ENCODE data around the gene TNFSF11. TPM values are rescaled to one million over a fixed set of nuclear protein-coding genes. Genes with fewer than 3 reads are reported as not detected.

TNFSF11 gene
- total RNA-seq, 1 donor = not detected

- no peak for DNase-seq (ENCODE audit: low read depth in 2 of 3, low spot score in 2 of 3)
Observed at GRCh38 chr13:42651936-42652641, 78.1 kb downstream of the TNFSF11 start.

DNA sequence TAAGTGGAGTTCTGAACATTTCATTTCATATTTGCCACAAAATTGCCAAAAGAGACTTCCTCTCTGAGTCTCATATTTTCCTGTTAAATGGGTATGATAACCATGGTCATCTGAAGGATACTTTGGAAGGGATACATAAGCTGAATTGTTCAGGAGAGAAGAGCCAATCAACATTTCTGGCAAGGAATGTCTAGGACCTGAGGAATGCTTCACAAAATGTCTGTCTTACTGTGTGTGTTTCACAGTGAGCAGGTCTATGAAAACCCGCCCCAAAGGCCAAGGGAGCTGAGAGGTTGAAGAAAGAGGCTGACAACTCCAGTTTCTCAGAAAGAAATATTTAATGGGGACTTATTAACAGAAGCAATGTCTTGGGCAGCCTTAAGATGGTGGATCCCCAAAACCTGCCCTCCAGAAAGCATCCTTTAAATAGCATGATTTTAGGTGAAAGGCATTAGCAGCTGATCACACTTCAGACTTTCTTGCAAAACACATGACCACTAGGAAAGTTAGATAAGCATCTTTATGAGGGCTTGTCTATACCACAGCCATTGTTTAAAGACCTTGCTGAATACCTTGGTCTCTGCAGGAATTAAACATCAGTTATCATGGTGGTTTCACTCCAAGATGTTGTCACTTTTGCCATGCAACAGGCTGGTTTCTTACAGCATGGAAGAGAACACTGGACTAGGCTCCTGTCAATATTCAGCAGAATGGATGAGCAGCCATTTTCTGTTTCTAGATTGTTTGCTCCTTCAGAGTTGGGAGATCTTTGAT, 78.9 kb downstream of the TNFSF11 start:
- DNase-seq (ENCODE audit: low read depth in 2 of 3, low spot score in 2 of 3) = no peak

DNA sequence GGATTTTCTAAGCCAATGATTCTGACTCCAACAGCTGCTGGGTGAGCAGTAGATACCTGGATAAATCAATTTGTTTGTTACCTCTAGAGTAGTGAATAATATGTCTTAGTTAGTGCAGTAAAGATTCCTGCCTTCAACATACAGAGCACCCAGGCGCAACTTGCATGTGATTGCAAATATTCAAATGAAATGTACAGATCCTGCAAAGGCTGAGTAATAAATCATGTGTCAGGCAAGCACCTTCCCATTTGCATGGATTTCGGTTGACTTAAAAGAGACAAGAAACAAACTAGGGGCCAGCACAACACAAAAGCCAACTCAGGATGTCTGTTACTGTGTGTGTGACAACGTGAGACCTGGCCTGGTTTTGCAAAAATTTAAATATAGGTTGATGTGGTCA, 79.7 kb downstream of the TNFSF11 start:
- DNase-seq (ENCODE audit: low read depth in 2 of 3, low spot score in 2 of 3) = no peak

DNA sequence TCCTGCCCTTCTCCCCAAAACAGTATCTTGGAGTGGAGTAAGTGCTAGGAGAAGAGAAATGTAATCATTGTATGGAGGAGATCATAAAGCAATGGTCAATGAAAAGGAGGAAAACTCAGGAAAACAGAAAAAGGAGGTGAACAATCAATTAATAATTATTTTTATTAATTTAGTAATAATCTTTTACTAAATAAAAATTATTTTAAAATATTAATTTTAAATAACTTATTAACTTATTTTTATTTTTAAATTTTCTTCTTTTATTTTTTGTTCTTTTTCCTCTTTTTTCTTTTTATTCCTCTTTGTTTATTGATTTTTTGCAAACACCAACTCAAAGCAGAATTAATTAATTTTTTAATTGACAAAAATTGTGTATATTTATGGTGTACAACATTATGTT, 80.3 kb downstream of the TNFSF11 start:
- no peak for DNase-seq (ENCODE audit: low read depth in 2 of 3, low spot score in 2 of 3)

GRCh38 chr13:42654722-42655121, 80.8 kb downstream of the TNFSF11 start:
- no peak for DNase-seq (ENCODE audit: low read depth in 2 of 3, low spot score in 2 of 3)

DNA sequence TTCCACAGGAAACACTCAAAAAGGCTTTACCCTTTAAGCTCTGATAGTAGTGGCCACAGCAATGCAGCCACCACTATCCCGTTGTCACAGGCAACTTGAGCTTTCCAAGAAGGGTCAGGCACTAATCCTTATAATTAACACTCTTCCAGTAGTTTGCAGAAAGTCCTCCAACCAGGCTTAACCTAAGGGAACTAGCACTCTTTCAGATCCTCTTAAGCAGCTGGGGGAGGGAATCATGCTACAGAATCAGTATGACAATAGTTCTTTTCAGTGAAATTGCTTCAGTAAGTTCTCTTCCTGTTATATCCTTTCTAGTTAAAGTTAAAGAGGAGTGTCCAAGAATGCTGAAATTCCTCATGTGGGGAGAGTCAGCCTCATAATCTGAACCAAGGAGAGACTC, 82.2 kb downstream of the TNFSF11 start:
- no peak for DNase-seq (ENCODE audit: low read depth in 2 of 3, low spot score in 2 of 3)

DNA sequence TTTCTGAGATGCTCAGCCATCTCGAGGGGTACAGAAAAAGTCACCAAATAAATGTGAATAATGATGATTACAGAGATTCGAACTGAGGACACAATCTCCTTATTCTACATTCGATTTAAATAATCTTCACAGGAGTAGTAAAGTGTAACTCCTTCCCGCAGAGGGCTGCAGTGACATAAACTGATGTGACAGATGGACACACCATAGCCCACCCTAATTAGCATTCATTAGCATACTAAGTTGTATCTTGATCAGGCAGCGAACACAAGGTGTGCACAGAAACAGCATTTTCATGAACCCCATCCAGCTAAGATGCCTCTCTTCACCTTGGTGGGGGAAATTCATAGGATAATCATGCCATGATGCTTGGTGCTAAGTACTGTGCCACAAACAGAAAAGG, 83.0 kb downstream of the TNFSF11 start:
- no peak for DNase-seq (ENCODE audit: low read depth in 2 of 3, low spot score in 2 of 3)

Other genes with a start within 250 kb of the TNFSF11 start
- not detected for gene FAM216B, start 207.4 kb downstream of the TNFSF11 start, total RNA-seq

All from hematopoietic multipotent progenitor cell (in vitro differentiated cells).